ENCODE measurements around the gene CRTAC1.
"Not testable (repeated sequence)": the region's sequence is repeated elsewhere in the genome, so short reads cannot be mapped to it uniquely, and the experiment has no call there.

Gene CRTAC1

GRCh38 chr10:97865488-97865887, 164.9 kb downstream of the CRTAC1 start:
- DNase-seq = no peak

- no peak for DNase-seq
Observed at GRCh38 chr10:97863808-97864207, 166.6 kb downstream of the CRTAC1 start.

GRCh38 chr10:97861924-97862323, 168.5 kb downstream of the CRTAC1 start:
- DNase-seq = no peak

GRCh38 chr10:97861097-97861750, 169.2 kb downstream of the CRTAC1 start:
- peak; percentile 40 for DNase-seq

DNA sequence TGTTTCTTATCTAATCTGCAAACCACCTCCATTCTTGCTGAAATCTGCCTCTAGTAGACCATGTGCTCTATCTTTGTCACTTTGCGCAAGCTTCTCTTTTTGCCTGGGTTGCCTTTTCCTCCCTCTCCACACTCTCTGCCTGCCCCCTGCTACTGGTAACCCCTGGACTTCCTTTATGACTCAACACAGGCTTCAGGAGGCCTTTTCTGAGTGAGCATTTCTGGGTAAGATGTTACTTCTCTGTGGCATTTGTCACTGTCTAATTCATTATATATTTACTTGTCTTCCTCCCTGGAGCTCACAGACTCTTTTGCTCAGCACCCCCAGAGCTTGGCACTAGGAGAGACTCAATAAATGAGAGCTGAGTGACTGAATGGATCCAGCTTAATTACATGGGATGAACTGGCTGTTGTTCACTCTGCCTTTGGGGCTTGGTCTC, 172.4 kb downstream of the CRTAC1 start:
- DNase-seq = no peak

GRCh38 chr10:97854743-97855142, 175.7 kb downstream of the CRTAC1 start:
- no peak for DNase-seq

DNA sequence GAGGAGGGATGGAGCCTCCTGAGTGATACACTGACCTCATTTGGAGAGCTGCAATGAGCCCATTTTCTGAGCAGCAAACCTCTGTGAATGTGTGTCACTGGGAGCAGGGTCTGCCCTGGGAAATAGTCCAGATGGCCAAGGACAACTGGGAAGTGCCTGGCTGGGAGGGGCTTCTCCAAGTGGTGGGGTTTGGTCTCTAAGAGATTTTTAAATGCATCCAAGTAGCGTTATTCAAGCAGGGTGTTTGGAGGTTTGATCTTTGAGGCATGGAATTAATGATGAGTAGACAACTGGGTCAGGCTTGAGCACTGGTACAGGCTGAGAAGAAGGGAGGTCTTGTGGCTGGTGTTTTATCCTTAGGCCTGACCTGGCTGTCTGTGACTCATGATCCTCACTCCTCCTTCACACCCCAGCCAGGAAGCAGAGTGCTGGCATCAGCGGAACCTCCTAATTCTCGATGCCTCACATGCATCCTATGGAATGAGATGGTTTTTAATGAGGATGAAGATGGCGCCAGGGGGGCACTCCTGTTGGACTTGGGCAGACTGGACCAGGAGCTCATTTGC, 177.5 kb downstream of the CRTAC1 start:
- DNase-seq = no peak

DNA sequence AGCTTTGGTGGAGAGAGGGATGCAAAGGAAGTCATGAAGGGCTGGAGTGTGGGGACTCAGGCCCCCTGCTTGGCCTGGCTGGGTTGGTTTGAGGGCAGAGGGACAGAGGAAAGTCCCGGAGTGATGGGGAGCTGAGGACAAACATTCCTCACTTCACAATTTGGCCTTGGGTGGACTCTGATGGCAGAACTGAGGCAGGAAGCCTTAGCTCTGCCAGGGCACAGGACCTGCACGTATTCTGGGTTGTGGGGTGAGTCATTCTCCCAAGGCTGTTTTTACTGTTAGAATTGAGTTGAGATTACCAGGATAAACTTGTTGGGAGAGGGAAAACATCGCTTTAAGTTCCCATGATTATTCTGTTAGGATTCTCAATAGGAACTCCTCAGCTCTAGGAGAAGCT, 178.1 kb downstream of the CRTAC1 start:
- no peak for DNase-seq

DNA sequence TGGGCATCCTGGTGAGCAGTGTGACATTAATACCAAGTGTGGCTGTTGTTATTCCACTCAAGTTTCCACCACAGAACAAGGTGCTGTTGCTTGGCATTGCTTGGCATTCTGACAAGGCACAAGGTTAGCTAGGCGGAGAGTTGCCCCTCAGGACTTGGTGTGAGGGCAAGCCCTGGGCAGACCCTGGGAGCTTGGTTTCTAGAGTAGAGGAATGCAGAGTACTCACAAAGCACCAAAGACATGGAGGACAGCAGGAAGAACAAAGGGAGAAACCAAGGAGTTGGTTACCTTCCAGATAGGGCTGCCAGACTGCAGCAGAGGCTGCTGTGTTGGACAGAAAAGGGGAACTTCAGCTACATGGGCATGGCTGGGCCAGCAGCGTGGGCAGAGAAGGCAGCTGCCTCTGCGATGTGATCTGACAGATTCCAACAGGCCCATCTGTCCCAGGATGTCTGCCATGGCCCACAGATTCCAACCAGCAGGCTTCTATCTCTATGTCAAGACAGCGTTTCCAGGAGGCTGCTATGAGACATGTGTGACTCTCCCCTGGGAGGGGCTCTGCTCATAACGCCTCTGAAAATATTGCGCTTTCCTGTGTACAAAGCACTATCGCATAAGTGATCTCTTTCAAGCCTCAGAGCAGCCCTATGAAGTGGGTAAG, 178.9 kb downstream of the CRTAC1 start:
- DNase-seq = peak; percentile 75

DNA sequence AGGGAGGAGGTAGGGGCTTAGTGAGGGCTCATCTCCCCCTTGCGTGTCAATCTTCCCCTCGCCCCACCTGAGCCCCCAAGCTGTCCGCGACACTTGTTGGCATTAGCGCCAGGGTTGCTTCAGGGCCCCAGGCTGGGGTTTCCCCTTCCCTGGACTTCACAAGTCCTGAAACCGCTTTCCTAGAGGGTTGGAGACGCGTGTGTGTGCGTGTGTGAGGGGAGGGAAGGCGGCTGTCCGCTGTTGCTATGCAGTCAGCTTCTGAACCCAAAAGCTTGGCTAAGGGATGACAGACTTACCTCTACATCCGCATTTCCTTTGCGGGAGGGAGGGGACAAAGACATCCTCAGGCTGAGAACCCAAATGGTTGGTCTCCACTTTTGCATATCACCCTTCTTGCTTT, 180.0 kb downstream of the CRTAC1 start:
- no peak for DNase-seq

DNA sequence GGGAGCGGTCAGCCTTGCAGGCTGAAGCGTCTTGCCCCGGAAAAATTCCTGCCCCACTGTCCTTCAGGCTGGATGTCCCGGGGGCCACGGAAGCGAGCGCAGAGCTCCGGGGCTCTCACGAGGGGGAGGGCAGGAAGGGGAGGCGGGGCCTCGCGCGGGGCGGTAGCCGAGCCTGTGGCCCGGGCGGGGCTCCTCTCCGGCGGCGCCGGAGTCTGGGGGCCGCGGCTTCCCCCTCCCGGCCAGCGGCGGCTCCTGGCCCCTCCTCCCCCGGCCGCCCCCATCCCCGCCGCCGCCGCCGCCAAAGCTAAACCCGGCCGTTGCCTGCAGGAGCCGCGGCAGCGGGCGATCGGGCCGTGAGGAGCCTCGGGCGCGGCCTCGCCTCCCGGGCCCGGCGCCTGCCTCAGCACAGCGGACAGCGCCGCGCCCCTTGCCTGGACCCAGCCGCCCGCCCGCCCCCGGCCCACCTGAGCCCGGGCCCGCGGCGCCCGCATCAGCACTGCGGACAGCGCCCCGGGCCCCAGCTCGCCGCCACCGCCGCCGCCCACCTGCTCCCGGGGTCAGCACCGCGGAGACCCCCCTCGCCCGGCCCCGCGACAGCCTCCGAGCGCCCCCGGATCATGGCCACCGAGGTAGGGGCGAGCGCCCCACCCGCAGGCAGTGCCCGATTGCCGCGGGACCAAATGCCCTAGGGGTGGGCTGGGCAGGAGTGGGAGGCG, 180.6 kb downstream of the CRTAC1 start, which contains the start of gene GOLGA7B:
Gene GOLGA7B (plus strand): TSS at position 157 of the 716 bp plus-strand sequence. CDS start 461 bp downstream, at position 618.
- DNase-seq = no peak

DNA sequence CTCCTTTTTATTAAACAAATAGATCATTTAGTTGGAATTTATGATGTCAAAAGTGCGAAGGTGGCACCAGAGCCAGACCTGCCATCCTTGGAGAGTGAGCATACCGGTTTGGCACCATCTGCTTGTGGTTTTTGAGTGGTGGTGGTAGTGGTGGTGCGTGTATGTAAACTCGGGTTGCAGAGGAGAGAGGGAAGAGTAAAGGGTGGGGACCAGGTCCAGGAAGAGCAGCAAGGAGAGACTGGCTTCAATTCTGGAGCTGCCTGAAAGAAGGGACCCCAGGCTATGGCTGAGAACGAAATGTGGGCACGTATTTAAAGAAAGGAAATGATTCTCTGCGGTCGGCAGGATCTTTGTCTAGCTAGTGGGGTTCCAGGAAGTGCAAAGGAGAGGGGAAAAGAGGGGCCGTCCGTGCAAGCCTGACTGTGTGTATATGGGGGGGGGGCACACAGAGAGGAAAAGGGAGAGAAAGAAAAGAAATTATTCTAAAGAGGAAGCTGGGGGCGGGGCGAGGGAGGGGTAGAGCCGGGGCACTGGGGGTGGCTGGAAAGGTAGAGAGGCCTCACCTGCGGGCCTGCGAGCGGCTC, 181.2 kb downstream of the CRTAC1 start:
- DNase-seq = peak; percentile 8

- DNase-seq = no peak
Observed at GRCh38 chr10:97844678-97845077, 185.7 kb downstream of the CRTAC1 start.

- not testable (repeated sequence) for DNase-seq
Observed at GRCh38 chr10:97843972-97844371, 186.4 kb downstream of the CRTAC1 start.

DNA sequence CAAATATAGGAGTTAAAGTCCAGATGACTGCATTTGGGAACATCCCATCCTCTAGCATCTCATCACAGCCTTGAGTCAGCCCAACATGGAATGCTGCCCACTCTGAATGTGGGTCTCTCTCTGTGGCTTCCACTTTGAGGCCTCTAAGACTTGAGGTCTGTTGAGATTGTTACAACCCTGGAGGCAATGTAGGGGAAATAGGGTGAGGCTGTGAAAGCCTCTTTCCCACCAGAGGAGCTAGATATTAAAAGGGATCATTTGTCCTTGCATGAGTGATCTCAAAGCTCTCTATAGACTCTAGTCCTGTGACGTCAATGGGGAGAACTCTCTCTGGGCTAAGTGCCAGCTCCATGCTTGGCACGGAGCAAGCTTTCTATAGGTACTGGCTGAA, 187.1 kb downstream of the CRTAC1 start:
- no peak for DNase-seq

GRCh38 chr10:97842656-97843280, 187.7 kb downstream of the CRTAC1 start:
- DNase-seq = no peak

- not testable (repeated sequence) for DNase-seq
Observed at GRCh38 chr10:97842114-97842513, 188.3 kb downstream of the CRTAC1 start.

- DNase-seq = not testable (repeated sequence)
Observed at GRCh38 chr10:97841166-97841565, 189.3 kb downstream of the CRTAC1 start.

GRCh38 chr10:97838091-97838490, 192.3 kb downstream of the CRTAC1 start:
- no peak for DNase-seq

DNA sequence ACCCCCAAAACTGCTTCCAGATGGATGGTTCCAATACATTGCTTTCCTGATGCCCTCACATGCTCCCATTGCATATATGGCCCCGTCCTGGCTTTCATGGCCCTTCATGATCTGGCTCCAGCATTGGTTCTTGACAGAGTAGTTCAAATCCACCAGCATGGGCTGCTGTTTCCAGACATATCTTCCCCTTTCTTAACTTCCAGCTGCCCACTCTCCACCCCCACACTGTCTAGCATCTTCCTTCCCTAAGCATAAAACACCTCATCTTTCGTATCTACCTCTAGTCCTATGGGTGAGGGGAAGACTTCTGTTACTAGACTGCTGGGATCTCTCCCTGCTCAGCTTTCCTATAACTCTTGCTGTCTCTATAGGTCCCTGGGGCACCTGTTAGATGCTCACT, 194.0 kb downstream of the CRTAC1 start:
- DNase-seq = no peak

DNA sequence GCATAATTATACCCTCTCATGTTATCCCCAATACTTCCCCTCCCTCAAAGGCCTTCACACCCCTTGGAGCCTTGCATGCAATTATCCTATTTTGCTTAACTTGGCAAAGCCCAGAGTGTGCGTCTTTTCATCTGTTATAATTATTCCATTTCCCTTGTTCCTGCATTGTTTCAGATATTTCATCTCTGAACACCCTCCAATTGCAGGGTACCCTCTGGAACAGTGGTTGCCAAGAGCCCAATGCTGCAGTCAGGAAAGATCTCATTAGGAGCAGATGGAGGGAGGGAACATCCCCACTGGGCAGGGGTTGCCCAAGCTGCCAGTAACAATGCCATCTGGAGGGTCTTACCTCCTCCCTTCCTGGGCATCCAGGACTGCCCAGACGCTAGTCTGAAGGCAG, 199.2 kb downstream of the CRTAC1 start:
- peak; percentile 76 for DNase-seq

GRCh38 chr10:97830064-97830463, 200.4 kb downstream of the CRTAC1 start:
- DNase-seq = no peak

DNA sequence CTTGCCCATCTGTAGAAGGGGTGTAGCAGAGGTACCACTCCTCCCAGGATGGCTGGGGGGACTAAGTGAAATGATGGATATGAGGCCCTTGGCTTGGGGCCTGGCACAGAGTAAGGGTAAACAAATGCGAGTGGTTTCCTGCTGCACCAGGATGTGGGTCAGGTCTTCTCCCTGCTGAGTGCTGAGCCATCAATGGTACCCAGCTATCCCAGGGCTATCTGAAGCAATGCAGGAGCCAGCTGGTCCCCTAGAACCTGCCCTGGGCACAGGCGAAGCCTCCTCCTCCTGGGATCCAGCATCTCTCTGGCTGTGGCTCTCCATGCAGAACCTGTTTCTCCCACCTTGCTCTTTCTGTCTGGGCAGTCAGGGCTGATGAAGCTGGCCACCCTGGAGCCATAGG, 201.7 kb downstream of the CRTAC1 start:
- no peak for DNase-seq
